ENCODE data around the gene PRDM2.

Gene PRDM2

DNA sequence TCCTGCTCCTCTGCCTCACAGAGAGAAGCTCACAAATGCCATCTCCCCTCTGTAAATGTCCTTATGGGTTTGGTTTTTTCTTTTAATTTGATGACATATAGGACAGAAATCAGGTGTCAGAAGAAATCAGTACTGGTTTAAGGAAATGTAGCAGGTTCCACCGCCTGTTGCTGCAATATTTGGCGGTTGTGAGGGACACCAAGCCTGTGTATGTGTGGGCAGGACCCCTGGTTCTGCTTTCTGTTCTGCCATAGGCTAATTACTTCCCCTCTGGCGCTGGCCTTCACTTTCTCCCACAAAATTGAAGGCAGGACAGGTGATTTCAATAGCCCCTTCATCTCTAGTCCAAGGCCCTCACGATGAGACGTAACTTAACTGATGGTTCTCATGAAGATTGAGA is 69.2 kb downstream of the PRDM2 start:
- DNase-seq, result no peak

DNA sequence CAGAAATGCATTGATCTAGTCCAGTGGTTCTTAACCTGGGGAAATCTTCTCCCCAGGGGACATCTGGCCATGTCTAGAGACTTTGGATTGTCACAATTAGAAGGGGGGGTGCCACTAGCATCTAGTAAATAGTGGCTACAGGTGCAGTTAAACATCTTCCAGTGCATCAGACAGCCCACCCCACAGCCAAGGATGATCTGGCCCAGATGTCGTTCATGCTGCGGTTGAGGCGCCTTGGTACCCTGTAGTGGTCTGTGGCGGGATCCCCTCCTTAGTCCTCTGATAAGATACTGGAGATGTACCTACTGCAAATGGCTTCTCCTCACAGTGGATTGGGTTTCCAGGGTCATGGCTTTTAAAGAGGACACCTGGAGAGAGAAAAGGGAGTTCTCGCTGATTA is 69.8 kb downstream of the PRDM2 start:
- DNase-seq, result no peak

DNA sequence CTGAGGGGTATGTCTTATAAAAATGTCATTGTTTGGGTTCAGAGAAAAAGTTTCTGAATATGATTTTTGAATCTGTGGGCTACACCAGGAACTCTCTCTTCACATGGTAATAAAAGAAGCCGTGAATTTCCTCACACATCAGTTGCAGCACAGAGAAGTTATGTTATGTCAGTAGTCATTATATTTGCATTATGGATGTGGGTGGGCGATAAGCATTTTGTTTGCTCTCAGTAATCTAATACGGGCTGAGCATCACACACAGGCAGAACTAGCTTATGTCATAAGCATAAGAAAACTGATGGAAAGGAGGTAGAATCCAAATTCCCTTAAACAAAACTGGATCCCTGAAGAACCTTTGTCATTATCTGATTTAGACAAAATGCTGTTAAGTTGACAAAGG is 70.8 kb downstream of the PRDM2 start:
- DNase-seq, result no peak

DNA sequence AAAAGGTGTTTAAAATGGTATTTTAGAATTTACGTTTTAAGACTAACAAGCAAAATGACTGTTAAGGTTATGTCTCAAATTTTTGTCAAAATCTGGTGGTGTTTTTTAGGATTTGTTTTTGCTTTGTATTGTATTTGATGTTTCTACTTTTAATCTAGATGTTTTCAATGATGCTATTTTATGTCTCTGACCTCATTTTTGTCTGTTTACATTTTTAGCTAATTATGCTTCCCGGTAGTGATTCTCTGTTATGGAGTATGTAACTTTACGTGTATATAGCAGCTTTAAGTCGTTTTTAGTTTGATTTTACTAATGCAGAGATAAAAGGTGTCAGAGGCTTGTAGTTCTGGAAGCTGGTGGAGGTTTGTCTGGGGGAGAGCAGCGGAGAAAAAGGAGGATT is 71.8 kb downstream of the PRDM2 start:
- no peak for DNase-seq

DNA sequence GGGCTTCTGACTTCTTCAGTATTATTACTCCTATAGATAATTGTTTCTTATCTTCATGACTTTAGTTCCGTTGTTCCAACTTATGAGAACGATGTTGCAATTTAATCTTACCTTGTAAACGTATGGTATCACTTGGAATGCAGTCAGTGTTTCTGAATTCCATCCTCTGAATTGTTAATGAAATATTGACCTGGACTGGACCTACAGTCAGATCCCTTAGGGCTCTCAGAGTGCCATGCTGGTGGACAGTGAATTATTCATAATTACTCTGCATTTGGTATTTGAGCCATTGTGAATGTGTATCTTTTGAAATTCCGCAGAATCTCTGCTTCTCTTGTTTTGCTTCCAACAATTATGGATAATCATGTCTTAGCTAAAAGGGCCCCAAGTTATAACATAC is 72.3 kb downstream of the PRDM2 start:
- DNase-seq, result no peak

DNA sequence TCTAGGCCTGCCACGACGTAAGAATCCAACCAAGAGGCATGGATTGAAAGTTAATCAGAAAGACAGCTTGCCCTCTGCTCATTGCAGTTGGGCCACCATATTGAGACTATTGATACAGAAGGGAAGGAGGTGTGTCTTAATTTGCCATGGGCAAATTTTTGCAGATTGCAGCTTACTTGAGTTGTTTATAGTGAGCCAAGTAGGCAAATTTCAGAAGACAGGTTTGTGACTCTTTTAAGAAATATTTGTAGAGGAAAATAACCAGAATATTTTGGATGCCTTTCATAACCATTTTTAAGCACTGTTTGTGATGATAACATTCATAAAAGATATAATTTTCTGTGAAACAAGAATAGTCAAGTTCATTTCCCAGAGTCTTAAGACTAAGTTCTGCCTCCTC is 74.1 kb downstream of the PRDM2 start:
- DNase-seq, result no peak

DNA sequence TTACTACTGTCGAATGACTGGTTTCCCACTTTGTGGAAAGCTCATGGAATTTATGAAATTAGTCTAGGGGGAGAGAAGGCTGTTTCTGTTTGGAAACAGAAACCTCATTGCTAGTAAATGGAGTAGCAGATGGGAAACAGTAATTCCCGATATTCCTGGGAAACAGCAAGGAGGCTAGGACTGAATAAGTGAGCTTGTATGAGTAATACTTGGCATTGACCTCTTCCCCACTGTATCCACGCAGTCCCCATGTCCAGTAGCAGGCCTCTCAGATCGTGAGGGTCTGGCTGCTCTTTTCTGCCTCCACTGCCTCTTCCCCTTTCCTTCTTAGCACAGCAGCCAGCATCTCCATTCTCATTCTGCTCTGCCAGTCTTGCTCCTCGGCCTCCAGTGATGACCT is 75.5 kb downstream of the PRDM2 start:
- no peak for DNase-seq

DNA sequence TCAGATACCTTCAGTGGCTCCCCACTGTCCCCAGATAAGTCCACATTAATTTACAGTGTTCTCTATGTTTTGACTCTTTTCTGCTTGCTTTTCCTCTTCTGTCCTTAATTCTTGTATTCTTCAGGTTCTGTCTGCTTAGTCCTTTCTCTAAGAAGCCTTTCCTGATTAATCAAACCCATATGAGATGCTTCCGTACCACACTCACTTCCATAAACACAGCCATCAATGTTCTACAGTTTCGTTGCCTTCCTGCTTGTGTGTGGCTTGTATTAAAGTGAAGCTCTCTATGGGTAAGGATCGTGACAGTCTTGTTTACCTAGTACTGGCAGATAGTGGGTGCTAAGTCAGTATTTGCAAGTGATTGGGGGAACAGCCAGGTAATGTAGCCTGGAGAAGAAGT is 75.9 kb downstream of the PRDM2 start:
- DNase-seq, result no peak

DNA sequence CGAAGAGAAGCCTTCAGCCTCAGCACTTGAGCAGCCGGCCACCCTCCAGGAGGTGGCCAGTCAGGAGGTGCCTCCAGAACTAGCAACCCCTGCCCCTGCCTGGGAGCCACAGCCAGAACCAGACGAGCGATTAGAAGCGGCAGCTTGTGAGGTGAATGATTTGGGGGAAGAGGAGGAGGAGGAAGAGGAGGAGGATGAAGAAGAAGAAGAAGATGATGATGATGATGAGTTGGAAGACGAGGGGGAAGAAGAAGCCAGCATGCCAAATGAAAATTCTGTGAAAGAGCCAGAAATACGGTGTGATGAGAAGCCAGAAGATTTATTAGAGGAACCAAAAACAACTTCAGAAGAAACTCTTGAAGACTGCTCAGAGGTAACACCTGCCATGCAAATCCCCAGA is 78.4 kb downstream of the PRDM2 start:
- DNase-seq, result no peak

DNA sequence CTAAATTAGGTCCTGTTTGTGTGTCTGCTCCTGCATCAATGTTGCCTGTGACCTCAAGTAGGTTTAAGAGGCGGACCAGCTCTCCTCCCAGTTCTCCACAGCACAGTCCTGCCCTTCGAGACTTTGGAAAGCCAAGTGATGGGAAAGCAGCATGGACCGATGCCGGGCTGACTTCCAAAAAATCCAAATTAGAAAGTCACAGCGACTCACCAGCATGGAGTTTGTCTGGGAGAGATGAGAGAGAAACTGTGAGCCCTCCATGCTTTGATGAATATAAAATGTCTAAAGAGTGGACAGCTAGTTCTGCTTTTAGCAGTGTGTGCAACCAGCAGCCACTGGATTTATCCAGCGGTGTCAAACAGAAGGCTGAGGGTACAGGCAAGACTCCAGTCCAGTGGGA is 79.9 kb downstream of the PRDM2 start:
- no peak for DNase-seq

DNA sequence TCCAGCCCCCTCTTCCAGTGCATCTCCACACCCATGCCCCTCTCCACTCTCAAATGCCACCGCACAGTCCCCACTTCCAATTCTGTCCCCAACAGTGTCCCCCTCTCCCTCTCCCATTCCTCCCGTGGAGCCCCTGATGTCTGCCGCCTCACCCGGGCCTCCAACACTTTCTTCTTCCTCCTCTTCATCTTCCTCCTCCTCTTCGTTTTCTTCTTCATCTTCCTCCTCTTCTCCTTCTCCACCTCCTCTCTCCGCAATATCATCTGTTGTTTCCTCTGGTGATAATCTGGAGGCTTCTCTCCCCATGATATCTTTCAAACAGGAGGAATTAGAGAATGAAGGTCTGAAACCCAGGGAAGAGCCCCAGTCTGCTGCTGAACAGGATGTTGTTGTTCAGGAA is 80.8 kb downstream of the PRDM2 start:
- DNase-seq, result no peak

DNA sequence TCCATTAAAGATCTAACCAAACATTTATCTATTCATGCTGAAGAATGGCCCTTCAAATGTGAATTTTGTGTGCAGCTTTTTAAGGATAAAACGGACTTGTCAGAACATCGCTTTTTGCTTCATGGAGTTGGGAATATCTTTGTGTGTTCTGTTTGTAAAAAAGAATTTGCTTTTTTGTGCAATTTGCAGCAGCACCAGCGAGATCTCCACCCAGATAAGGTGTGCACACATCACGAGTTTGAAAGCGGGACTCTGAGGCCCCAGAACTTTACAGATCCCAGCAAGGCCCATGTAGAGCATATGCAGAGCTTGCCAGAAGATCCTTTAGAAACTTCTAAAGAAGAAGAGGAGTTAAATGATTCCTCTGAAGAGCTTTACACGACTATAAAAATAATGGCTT is 81.2 kb downstream of the PRDM2 start:
- DNase-seq, result no peak

DNA sequence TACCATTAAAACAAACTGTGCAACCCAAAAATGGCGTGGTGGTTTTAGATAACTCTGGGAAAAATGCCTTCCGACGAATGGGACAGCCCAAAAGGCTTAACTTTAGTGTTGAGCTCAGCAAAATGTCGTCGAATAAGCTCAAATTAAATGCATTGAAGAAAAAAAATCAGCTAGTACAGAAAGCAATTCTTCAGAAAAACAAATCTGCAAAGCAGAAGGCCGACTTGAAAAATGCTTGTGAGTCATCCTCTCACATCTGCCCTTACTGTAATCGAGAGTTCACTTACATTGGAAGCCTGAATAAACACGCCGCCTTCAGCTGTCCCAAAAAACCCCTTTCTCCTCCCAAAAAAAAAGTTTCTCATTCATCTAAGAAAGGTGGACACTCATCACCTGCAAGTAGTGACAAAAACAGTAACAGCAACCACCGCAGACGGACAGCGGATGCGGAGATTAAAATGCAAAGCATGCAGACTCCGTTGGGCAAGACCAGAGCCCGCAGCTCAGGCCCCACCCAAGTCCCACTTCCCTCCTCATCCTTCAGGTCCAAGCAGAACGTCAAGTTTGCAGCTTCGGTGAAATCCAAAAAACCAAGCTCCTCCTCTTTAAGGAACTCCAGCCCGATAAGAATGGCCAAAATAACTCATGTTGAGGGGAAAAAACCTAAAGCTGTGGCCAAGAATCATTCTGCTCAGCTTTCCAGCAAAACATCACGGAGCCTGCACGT is 82.1 kb downstream of the PRDM2 start:
- no peak for DNase-seq

DNA sequence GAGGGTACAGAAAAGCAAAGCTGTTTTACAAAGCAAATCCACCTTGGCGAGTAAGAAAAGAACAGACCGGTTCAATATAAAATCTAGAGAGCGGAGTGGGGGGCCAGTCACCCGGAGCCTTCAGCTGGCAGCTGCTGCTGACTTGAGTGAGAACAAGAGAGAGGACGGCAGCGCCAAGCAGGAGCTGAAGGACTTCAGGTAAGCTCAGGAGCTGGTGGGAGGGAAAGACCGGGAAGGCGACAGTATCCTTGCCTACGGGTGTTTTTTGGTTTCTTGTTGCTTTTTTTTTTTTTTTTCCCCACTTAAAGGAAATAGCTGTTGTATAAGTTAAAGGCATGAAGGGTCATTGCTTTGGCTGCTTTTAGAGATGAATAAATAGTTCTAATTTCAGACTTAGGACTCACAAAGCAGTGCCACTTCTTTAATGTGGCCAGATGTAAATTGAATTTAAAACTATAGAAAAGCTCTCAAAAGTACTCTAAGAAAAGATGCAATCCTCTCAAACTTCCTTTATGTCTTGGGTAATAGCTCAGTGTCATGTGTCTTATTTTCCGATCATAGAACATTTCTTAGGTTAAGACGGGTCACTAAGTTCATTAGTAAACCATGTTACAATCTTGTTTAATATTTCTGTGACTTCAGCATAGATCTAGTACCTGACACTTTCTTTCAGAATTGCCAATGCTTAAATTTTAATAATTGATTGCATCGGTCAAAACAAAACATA is 82.8 kb downstream of the PRDM2 start:
- no peak for DNase-seq

DNA sequence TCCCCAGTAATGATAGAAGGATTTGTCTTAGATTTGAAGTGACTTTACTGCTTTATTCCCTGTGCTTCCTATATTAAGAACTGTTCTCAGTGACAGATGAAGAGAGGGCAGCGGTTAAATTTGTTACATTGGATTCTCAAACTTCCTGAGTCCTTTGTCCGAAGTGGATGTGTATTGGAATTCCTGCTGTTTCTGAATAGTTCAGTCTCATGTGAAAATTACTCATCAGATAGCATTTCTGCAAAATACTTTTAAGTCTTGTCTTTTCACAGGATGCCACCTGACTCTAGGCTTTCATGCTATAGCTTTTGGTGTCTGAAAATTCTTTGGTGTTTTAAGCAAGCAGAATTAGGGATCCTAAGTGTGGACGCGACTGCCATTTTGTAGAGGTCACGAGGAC is 83.6 kb downstream of the PRDM2 start:
- no peak for DNase-seq

DNA sequence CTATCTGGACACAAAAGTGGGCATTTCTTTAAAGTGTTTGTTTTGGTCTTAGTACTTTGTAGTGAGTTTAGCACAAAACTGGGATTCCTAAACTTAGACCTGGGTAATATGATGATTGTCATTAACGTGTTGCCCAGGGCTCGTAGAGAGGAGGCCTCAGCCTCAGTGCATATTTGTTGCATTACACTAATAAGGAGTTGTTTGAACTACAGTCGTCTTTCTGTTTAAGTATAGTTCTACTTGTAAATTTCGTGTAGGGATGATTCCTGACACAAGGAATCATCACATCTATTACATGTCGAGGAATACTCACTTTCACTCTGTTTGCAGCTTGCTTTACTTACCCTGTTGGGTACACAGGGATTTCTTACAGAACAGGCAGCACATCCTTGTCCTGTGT is 85.0 kb downstream of the PRDM2 start:
- no peak for DNase-seq

DNA sequence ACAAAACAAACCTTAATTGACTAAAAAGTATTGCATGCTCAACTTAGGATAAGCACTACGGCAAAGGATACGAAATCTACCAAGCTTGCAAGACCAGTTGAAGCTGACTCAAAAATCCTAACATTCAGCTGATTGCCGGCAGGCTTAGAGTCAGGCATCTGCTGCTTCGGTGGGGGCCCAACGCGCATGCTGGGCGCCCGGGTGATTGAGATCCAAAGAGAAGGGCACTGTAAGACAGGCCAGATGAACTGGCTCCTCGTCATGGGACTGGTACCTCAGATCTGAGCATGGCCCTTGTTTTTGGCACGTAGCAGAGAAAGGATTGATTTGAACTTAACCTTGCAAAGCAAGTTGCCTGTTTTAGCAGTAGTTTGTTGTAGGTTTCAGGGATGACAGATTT is 86.6 kb downstream of the PRDM2 start:
- DNase-seq, result no peak

DNA sequence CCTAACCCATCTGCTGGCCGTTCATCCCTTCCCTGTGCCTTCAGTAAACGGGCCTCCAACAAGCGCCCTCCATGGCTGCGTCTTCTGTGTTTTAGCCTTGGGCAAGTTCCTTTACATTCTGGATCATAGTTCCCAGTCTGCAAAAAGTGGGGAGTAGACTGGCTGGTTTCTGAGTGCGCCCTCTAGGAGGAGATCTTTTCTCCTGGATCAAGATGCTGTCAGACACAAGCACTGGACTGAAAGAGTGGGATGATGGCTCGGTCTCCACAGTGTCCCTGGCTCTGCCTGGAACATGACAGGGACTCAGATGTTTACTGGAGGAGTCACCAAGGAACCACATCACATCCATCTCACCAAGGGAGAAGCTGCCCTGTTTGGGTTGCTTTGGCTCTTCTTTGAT is 88.8 kb downstream of the PRDM2 start:
- no peak for DNase-seq

DNA sequence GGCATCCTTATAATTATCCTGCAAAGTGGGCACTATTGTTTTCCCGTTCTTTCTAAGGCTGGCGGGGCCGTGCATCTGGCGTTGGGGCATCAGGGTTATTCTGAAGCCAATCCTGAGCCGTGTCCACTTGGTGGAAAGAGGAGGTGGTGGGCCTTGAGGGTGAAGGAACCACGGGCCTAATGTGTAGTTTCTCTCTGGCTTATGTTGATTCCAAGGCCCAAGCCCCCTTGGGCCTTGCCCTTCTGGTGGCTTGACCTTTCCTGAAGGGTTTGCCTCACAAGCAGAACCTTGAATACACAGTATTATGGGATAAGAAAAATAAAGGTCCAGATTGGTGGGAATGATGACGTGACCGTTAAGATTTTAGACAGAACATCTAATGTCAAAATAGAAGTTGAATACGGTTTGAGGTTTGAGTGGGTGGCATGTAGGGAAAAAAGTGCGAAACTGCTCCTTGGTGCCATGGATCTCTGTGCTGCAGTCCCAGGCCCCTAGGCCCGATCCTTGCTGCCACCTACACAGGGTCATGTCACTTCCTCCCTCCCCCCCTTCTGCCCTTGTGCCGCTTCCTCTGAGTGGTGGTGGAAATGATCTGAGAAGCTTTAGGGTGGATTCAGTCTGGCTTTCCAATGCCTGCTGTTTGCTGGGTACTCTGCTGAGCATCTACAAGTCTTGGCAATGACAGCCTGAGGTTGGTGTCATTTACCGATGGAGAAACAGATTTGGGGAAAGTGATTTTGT is 90.5 kb downstream of the PRDM2 start:
- no peak for DNase-seq

DNA sequence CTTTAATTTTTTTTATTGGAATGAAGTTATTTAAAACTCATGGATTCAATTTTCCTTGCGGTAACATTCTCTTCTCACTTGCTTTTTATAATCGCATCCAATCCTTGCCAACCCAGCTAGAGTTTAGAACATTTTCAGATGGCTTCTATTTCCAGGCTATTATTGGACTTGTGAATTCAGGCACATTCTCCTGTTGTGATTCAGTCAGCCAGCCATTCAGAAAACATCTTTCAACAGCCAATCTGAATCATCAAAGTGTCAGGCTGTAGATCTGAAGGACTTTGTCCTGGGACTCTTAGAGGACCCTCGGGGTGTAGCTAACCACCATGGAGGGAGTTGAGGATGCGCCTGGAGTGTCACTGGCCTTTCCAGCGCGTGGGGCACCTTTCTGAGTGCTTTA is 92.4 kb downstream of the PRDM2 start:
- DNase-seq, result no peak

DNA sequence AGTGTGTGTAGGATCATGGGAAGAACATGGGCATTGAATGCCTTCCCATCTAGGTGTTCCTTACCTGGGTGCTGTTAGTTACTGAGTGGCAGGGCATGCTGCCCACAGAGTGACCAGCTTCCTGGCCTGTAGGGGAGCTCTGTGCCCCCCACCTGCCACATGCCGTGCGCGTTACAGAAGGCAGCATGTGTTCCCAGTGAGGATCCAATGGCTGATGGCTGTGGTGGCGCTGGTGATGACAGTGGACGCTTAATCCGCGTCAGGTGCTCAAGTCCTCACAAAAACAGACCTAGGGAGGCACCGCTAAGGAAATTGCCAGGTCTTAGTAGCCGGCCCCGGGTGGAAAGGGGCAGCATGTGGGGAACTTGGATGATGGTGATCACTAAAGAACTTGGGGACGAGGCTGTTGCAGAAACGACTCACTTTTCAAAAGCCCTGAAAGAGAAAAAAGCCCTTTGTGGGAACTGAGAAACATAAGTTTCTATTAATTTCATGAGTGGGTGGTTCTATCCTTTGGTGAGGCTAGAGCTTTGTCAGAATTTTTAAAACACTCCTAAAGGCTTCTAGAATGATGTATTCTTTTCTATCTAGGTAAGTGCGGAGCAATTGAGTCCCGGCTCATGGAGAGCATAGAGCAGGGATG is 93.2 kb downstream of the PRDM2 start:
- no peak for DNase-seq

DNA sequence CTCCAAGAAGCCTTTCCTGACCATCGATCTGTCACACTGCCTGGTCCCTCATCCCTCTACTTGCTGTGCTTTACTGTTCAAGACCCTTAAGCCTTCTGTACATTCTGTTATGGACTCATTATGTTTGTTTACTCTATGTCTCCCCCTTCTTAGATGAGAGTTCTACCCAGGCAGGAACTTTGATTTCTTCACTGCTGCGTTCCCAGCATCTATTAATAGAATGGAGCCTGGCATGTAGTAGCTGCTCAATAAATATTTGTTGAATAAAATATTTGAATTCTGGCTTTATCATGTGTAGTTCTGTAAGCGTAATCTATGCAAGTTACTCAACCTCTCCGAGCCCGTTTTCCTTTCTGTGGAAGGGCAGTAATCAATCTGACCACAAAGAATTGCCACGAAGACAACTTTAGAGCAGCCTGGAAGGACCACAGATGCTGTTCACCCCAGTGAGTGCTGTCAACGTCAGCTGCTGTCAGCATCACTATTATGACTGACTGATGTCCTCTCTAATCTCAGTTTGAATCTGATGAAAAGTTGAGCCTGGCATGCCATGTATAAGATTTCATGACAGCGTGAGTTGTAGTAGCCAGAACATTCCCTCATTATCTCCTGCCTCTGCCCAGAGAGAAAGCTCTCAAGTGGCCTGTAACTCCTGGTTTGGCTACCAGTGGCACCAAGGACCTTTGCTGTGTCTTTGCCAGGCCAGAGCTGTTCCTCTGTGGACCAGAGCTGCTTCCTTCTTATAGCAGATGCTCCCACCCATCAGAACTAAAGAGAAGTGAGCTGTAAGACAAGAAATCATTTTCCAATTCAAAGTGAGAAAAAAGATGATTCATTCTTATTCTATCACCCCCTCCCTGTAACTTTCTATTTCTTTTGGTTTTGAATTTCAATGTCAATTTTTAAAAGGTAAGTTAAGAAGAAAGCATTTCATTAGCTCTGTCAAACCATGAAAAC is 94.5 kb downstream of the PRDM2 start:
- DNase-seq, result no peak
